Adrenal gland (tissue), 5 donors: ENCODE data around the gene RASA3.

Source experiments
- CTCF ChIP-seq, 6 experiments: fragments of 450-650 bp in 4 of 6; fragments of 200-600 bp in 2 of 6; sonication (generic) in 1 of 6; IDR thresholded peaks; 1 replicate in 5 of 6; 2 replicates in 1 of 6; pipeline versions ENCODE4 v1.5.1 to v1.8.0; 2016 to 2021; ENCODE audit warnings: antibody characterized with exemption in 6 of 6, mild to moderate bottlenecking in 2 of 6, moderate library complexity in 1 of 6
- POLR2A ChIP-seq, 2 donors: fragments of 450-650 bp; IDR thresholded peaks; one replicate each; pipeline ENCODE4 v1.6.1; 2017; ENCODE audit warnings: antibody characterized with exemption in 2 of 2, mild to moderate bottlenecking in 2 of 2, moderate library complexity in 1 of 2
- donor health status: DM: no; HTN: no; CAD: no.

- TF ChIP-seq POLR2A (IDR thresholded peaks at IDR 0.05) = no peak
- TF ChIP-seq CTCF (IDR thresholded peaks at IDR 0.05) = no peak
Observed at GRCh38 chr13:113981194-113981605, 151.2 kb downstream of the RASA3 start.
